GM12878 (cell line): ENCODE results near the gene FN3K. TPM values are rescaled to one million over a fixed set of nuclear protein-coding genes. Genes with fewer than 3 reads are reported as not detected.

ENCODE experiments used
- ASH2L ChIP-seq: fragments of 300-600, 200-600 bp; sonication (generic); IDR thresholded peaks from 2 replicates; pipeline ENCODE4 v1.6.1; 2017; ENCODE audit warnings: low read depth, mild to moderate bottlenecking, borderline replicate concordance
- ATF2 ChIP-seq: IDR thresholded peaks from 2 replicates; pipeline ENCODE4 v1.6.1; 2012; ENCODE audit warnings: low read length, inconsistent platforms
- BACH1 ChIP-seq: fragments of 450-650 bp; IDR thresholded peaks from 2 replicates; pipeline ENCODE4 v1.6.1; 2017; ENCODE audit warnings: mild to moderate bottlenecking, borderline replicate concordance
- BCL11A ChIP-seq: IDR thresholded peaks from 2 replicates; pipeline ENCODE4 v1.6.1; 2011; ENCODE audit warnings: low read depth, low read length
- CBX3 ChIP-seq: fragments of 200-600 bp; sonication (generic); IDR thresholded peaks from 2 replicates; pipeline ENCODE4 v1.6.1; 2016; ENCODE audit warnings: low read depth, borderline replicate concordance
- CHD1 ChIP-seq: IDR thresholded peaks from 2 replicates; pipeline ENCODE4 v1.6.1; 2012; ENCODE audit warnings: low read depth, low read length, improper control_type of control experiment
- FOS ChIP-seq: IDR thresholded peaks from 3 replicates; pipeline ENCODE4 v1.6.1; 2011; ENCODE audit warnings: borderline replicate concordance; ENCODE audit not compliant: insufficient read length; ENCODE audit errors: extremely low read depth
- FOXK2 ChIP-seq: fragments of 450-650 bp; IDR thresholded peaks from 2 replicates; pipeline ENCODE4 v1.6.1; 2017; ENCODE audit warnings: mild to moderate bottlenecking, moderate library complexity
- HCFC1 ChIP-seq: fragments of 150-350 bp; IDR thresholded peaks from 2 replicates; pipeline ENCODE4 v1.6.1; 2014; ENCODE audit warnings: low read length
- HSF1 ChIP-seq: fragments of 150-350 bp; IDR thresholded peaks from 2 replicates; pipeline ENCODE4 v1.6.1; 2014; ENCODE audit warnings: mild to moderate bottlenecking, low read depth, low read length
- KDM1A ChIP-seq: fragments of 200-600 bp; sonication (generic); IDR thresholded peaks from 2 replicates; pipeline ENCODE4 v1.6.1; 2016; ENCODE audit warnings: borderline replicate concordance
- MEF2A ChIP-seq: IDR thresholded peaks from 2 replicates; pipeline ENCODE4 v1.6.1; 2011; ENCODE audit warnings: low read depth, mild to moderate bottlenecking, low read length, moderate library complexity; ENCODE audit not compliant: insufficient read depth
- NFIC ChIP-seq: IDR thresholded peaks from 2 replicates; pipeline ENCODE4 v1.6.1; 2012; ENCODE audit warnings: low read depth, mild to moderate bottlenecking, inconsistent platforms, low read length, moderate library complexity
- NR2F1 ChIP-seq: fragments of 450-650 bp; conservative IDR thresholded peaks from 2 replicates; pipeline ENCODE4 v1.6.1; 2017; ENCODE audit warnings: mild to moderate bottlenecking
- PBX3 ChIP-seq: IDR thresholded peaks from 2 replicates; pipeline ENCODE4 v1.6.1; 2011; ENCODE audit warnings: mild to moderate bottlenecking, low read depth, low read length, moderate library complexity; ENCODE audit not compliant: insufficient replicate concordance
- POU2F2 ChIP-seq: IDR thresholded peaks from 3 replicates; pipeline ENCODE4 v1.6.1; 2011; ENCODE audit warnings: low read depth, mild to moderate bottlenecking, low read length, borderline replicate concordance
- SP1 ChIP-seq: IDR thresholded peaks from one replicate; pipeline ENCODE4 v1.6.1; 2011; ENCODE audit warnings: low read depth, low read length
- TCF7 ChIP-seq: IDR thresholded peaks from 2 replicates; pipeline ENCODE4 v1.6.1; 2014; ENCODE audit warnings: antibody characterized with exemption, borderline replicate concordance
- ZBTB4 ChIP-seq: fragments of 450-650 bp; formaldehyde crosslinking; IDR thresholded peaks from 2 replicates; pipeline ENCODE4 v1.4.0; 2022; ENCODE audit warnings: mild to moderate bottlenecking, moderate library complexity
- ZNF24 ChIP-seq: fragments of 450-650 bp; IDR thresholded peaks from 2 replicates; pipeline ENCODE4 v1.6.1; 2017; ENCODE audit warnings: antibody characterized with exemption, mild to moderate bottlenecking
- polyA plus RNA-seq, 11 experiments: library from polyadenylated mRNA; depleted of rRNA in 4 of 11; unstranded in 6 of 11; stranded (reverse) in 5 of 11; fragments of >200 nt; fragmentation: Nextera tagmentation in 4 of 11; fragmentation: Illumina TruSeq in 1 of 11; extraction: Ambion mirVana in 4 of 11; extraction: Trizol in 1 of 11; gene quantifications; 1 replicate in 1 of 11; 2 replicates in 10 of 11; pipeline versions ENCODE4 v1.2.1 to v1.2.3, GENCODE V29; 2011 to 2016; ENCODE audit warnings: inconsistent platforms in 2 of 11, missing spikeins in 2 of 11, low read depth in 1 of 11
- total RNA-seq, 4 experiments: library from RNA; depleted of rRNA in 3 of 4; stranded (reverse); fragments of >200 nt in 3 of 4; fragmentation: Illumina TruSeq in 1 of 4; extraction: Trizol in 1 of 4; gene quantifications; 2 replicates each; pipeline versions ENCODE4 v1.2.1 to v1.2.3, GENCODE V29; 2013 to 2021

FN3K gene
- total and polyA plus RNA-seq, 10 of the 15 experiments (the other 5 are each of a cell fraction or from before 2014, with no cell fraction given): 0.08 to 0.51 (median 0.17) TPM; not detected in 7

GRCh38 chr17:82781894-82782274 lies 46.5 kb downstream of the FN3K start (continued):
- TF ChIP-seq PBX3 (no peak), CHD1 (no peak), FOS (no peak), POU2F2 (0 out of 3 replicates have a peak, but pooled peaks have one; percentile 5), HSF1 (no peak), ZNF24 (no peak), FOXK2 (no peak), CBX3 (no peak), HCFC1 (peak; percentile 31; the same call in 1 of the 2 replicates), ATF2 (no peak), KDM1A (no peak), TCF7 (no peak), NFIC (no peak), NR2F1 (no peak), ZBTB4 (no peak), BCL11A (no peak), ASH2L (no peak), SP1 (no peak), BACH1 (0 out of 2 replicates have a peak, but pooled peaks have one; percentile 10), MEF2A (no peak)
